GM19468 (cell line): ENCODE measurements around the gene MCUB.
A peak's percentile ranks its signal among the peaks of the same experiment; 100 is the strongest.

ENCODE experiments used
- ATAC-seq: cut with Tn5 transposase; IDR thresholded peaks from one replicate; pipeline ENCODE4 v1.9.1; 2021; ENCODE audit warnings: mild to moderate bottlenecking, moderate library complexity, moderate number of reproducible peaks; ENCODE audit not compliant: unreplicated experiment; ENCODE audit errors: extremely low read depth

The MCUB gene

DNA sequence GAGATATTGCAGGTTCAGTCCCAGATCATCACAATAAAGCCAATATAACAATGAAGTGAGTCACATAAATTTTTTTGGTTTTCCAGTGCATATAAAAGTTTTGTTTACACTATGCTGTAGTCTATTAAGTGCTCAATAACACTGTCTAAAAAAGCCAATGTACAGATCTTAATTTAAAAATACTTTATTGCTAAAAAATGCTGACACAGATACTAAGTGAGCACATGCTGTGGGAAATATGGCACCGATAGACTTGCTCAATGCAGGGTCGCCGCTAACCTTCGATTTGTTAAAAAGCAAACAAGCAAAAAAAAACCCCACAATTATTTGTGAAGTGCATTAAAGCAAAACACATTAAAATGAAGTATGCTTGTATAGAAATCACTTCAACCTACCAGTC, 159.6 kb downstream of the MCUB start:
- no peak for ATAC-seq

- ATAC-seq, result no peak
Measured at GRCh38 chr4:109721033-109721432, 161.0 kb downstream of the MCUB start.

DNA sequence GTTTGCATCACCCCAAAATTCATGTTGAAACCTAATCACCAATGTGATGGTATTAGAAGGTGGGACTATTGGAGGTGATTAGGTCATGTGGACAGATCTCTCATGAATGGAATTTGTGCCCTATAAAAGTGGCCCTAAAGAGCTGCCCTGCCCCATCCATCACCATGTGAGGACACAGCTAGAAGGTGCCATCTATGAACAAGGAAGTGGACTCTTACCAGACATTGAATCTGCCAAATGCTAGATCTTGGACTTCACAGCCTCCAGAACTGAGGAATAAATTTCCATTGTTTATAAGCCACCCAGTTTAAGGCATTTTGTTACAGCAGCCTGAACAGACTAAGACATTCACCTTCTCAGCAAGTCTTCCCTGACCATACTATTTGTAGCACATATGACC, 162.3 kb downstream of the MCUB start:
- ATAC-seq, result no peak

- ATAC-seq, result no peak
Measured at GRCh38 chr4:109723110-109723509, 163.1 kb downstream of the MCUB start.

GRCh38 chr4:109728385-109728784, 168.3 kb downstream of the MCUB start:
- ATAC-seq, result no peak

GRCh38 chr4:109729117-109729717, 169.2 kb downstream of the MCUB start:
- ATAC-seq, result no peak

- ATAC-seq, result peak; percentile 64
Measured at GRCh38 chr4:109729718-109730618, 169.9 kb downstream of the MCUB start, which contains the start of gene PLA2G12A. PLA2G12A (minus strand) TSS chr4:109730070; CDS start chr4:109729809, 261 bp downstream.

GRCh38 chr4:109730619-109731545, 170.8 kb downstream of the MCUB start:
- no peak for ATAC-seq

- ATAC-seq, result no peak
Measured at GRCh38 chr4:109733728-109734127, 173.7 kb downstream of the MCUB start.

DNA sequence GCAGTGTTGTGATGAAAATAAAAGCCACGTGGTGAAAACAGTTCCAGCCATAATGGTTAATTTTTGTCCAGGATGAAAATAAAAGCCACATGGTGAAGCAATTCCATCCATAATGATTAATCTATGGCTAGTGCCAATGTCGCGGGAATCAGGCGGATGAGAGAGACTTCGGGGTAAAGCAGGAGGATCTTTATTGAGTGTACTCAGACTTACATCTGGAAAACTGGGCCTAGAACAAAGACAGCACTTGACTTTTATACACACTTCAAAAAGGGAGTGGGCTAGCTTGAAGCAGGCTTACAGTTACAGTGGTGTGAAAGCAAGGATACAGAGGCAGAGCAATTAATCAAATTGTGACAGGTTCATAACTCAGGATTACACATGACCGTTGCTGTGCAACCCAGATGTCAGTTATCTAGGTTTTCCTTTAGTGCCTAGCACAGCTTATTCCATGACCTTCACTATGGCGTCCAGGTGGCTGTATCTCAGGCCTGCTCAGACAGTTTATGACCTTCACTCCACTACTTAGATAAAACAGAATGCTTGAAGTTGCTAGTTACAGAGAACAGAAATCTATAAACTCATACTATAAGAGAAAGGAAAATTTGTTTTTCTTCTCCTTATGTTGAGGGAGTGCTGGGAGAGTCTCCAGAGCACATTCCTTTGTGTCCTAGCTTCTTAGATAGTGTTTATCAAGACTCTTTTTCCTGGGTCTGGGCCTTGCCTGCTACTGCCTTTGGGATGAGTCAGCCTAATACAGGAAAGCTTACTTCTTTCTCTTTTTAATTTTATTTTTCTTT, 175.7 kb downstream of the MCUB start:
- ATAC-seq, result no peak
